Stimulated activated naive CD8-positive, alpha-beta T cell treated with anti-CD3 and anti-CD28 coated beads, Interleukin-15, Interleukin-2, amounts not matched to agents 100 U/mL and 50 U/mL, for 24 hours (primary cell): ENCODE measurements around the gene MAPKAPK3.

Experiments used
- ATAC-seq: fragments of 150-1000 bp; cut with Tn5 transposase; one replicate; pipeline ENCODE4 v1.10.0; 2021
- DNase-seq: peaks from one replicate; pipeline ENCODE4 v3.0.0; 2021

The MAPKAPK3 gene

GRCh38 chr3:50626401-50626800 lies 9.4 kb downstream of the MAPKAPK3 start:
- no peak for ATAC-seq
- DNase-seq = no peak

- DNase-seq (peak; percentile 41), ATAC-seq (peak; percentile 50)
Measured at GRCh38 chr3:50627407-50628051, 10.6 kb downstream of the MAPKAPK3 start.

GRCh38 chr3:50628601-50629000 lies 11.7 kb downstream of the MAPKAPK3 start:
- ATAC-seq (no peak), DNase-seq (no peak)

GRCh38 chr3:50630394-50630793 lies 13.4 kb downstream of the MAPKAPK3 start:
- ATAC-seq (no peak), DNase-seq (no peak)

GRCh38 chr3:50630877-50631276 lies 13.9 kb downstream of the MAPKAPK3 start:
- no peak for ATAC-seq
- no peak for DNase-seq

- ATAC-seq (peak; percentile 55), DNase-seq (no peak)
Measured at GRCh38 chr3:50632450-50632849, 15.5 kb downstream of the MAPKAPK3 start.

GRCh38 chr3:50633230-50633790 lies 16.4 kb downstream of the MAPKAPK3 start:
- no peak for DNase-seq
- no peak for ATAC-seq

GRCh38 chr3:50635066-50635465 lies 18.1 kb downstream of the MAPKAPK3 start:
- no peak for DNase-seq
- ATAC-seq = no peak

GRCh38 chr3:50637011-50637410 lies 20.1 kb downstream of the MAPKAPK3 start:
- ATAC-seq = no peak
- no peak for DNase-seq

- ATAC-seq = no peak
- no peak for DNase-seq
Measured at GRCh38 chr3:50637945-50638344, 21.0 kb downstream of the MAPKAPK3 start.

GRCh38 chr3:50639055-50639494 lies 22.1 kb downstream of the MAPKAPK3 start:
- ATAC-seq = peak; percentile 24
- no peak for DNase-seq

GRCh38 chr3:50642382-50642781 lies 25.4 kb downstream of the MAPKAPK3 start:
- ATAC-seq = no peak
- DNase-seq = no peak

- ATAC-seq (no peak), DNase-seq (no peak)
Measured at GRCh38 chr3:50644561-50644960, 27.6 kb downstream of the MAPKAPK3 start.

- no peak for ATAC-seq
- no peak for DNase-seq
Measured at GRCh38 chr3:50645378-50645777, 28.4 kb downstream of the MAPKAPK3 start.

- no peak for ATAC-seq
- no peak for DNase-seq
Measured at GRCh38 chr3:50648313-50648712, 31.4 kb downstream of the MAPKAPK3 start.

GRCh38 chr3:50648944-50649343 lies 32.0 kb downstream of the MAPKAPK3 start:
- ATAC-seq = no peak

GRCh38 chr3:50649451-50649931 lies 32.5 kb downstream of the MAPKAPK3 start:
- no peak for ATAC-seq
- DNase-seq = no peak

More at GRCh38 chr3:50648944-50649343, 32.0 kb downstream of the MAPKAPK3 start:
- no peak for DNase-seq

GRCh38 chr3:50650018-50650417 lies 33.1 kb downstream of the MAPKAPK3 start:
- ATAC-seq = no peak

GRCh38 chr3:50651445-50651844 lies 34.5 kb downstream of the MAPKAPK3 start:
- no peak for ATAC-seq
- DNase-seq = no peak

More at GRCh38 chr3:50650018-50650417, 33.1 kb downstream of the MAPKAPK3 start:
- DNase-seq = no peak

GRCh38 chr3:50651920-50652529 lies 35.1 kb downstream of the MAPKAPK3 start:
- ATAC-seq = no peak
- no peak for DNase-seq

GRCh38 chr3:50652709-50653108 lies 35.8 kb downstream of the MAPKAPK3 start:
- DNase-seq (peak; percentile 67), ATAC-seq (peak; percentile 41)

- ATAC-seq = peak; percentile 8
Measured at GRCh38 chr3:50653937-50654595, 37.1 kb downstream of the MAPKAPK3 start.

More at GRCh38 chr3:50653937-50654595, 37.1 kb downstream of the MAPKAPK3 start:
- no peak for DNase-seq
